ENCODE results near the gene ATF7IP.
"Not testable (repeated sequence)": the region's sequence is repeated elsewhere in the genome, so short reads cannot be mapped to it uniquely, and the experiment has no call there.

The ATF7IP gene, protein sequence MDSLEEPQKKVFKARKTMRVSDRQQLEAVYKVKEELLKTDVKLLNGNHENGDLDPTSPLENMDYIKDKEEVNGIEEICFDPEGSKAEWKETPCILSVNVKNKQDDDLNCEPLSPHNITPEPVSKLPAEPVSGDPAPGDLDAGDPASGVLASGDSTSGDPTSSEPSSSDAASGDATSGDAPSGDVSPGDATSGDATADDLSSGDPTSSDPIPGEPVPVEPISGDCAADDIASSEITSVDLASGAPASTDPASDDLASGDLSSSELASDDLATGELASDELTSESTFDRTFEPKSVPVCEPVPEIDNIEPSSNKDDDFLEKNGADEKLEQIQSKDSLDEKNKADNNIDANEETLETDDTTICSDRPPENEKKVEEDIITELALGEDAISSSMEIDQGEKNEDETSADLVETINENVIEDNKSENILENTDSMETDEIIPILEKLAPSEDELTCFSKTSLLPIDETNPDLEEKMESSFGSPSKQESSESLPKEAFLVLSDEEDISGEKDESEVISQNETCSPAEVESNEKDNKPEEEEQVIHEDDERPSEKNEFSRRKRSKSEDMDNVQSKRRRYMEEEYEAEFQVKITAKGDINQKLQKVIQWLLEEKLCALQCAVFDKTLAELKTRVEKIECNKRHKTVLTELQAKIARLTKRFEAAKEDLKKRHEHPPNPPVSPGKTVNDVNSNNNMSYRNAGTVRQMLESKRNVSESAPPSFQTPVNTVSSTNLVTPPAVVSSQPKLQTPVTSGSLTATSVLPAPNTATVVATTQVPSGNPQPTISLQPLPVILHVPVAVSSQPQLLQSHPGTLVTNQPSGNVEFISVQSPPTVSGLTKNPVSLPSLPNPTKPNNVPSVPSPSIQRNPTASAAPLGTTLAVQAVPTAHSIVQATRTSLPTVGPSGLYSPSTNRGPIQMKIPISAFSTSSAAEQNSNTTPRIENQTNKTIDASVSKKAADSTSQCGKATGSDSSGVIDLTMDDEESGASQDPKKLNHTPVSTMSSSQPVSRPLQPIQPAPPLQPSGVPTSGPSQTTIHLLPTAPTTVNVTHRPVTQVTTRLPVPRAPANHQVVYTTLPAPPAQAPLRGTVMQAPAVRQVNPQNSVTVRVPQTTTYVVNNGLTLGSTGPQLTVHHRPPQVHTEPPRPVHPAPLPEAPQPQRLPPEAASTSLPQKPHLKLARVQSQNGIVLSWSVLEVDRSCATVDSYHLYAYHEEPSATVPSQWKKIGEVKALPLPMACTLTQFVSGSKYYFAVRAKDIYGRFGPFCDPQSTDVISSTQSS

DNA sequence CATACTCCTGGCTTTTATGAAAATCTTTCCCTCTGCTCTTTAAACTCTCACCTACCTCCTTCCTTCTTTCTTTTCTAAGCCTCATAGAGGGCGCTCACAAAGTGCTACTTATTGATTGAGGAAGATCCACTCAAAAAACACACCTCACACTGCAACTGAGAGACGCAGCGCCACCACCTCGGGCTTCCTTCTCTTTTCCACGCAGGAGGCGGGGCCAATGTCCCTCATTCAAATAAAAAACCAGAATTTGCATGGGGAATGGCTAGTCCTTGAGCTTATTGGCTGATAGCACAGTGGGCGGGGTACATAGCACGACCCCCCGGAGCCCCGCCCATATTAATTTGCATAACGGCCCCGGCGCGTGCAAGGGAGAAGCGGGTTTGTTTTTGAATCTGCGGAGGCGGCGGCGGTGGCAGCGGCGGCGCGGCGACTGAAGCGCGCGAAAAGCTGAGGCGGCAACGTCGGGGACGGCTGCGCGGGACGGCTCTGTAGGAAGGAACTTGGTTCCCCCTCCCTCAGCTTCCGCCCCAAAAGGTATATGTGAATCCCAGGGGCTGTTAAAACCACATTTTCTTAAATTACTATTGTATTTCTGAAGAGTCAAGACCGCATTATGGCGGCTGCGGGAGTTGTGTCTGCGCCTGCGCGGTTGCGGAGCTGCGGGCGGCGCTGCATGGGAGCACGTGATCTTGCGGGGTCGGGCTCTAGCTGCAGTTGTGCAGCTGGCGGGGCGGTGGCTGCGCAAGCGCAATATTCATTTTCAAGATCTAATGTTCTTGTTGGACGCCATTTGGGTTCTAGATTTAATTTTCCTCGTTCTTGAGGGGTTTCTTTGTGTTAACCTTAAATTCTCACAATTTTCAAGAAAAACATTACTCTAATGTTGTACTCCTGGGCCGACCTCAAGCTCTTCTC lies at the start of gene ATF7IP:
Gene ATF7IP (plus strand): TSS at position 389 of the 915 bp plus-strand sequence. CDS start 58,234 bp downstream, outside the sequence.
- Histone ChIP-seq H3K4me3 (ENCODE audit: low read length) (peak within 1 kb of the TSS; percentile 77), H3K9me3 (ENCODE audit: low read length) (no peaks in the 10 kb centered on the region), H3K36me3 (ENCODE audit: insufficient read depth, low read length) (no peaks in the 10 kb centered on the region), H3K27me3 (ENCODE audit: insufficient read depth, low read length) (no peaks in the 10 kb centered on the region), H2AFZ (ENCODE audit: low read depth, low read length) (peak within 1 kb of the TSS; percentile 27), H3K4me1 (ENCODE audit: insufficient read depth, low read length) (peaks cover 3% of the 10 kb centered on the region)

DNA sequence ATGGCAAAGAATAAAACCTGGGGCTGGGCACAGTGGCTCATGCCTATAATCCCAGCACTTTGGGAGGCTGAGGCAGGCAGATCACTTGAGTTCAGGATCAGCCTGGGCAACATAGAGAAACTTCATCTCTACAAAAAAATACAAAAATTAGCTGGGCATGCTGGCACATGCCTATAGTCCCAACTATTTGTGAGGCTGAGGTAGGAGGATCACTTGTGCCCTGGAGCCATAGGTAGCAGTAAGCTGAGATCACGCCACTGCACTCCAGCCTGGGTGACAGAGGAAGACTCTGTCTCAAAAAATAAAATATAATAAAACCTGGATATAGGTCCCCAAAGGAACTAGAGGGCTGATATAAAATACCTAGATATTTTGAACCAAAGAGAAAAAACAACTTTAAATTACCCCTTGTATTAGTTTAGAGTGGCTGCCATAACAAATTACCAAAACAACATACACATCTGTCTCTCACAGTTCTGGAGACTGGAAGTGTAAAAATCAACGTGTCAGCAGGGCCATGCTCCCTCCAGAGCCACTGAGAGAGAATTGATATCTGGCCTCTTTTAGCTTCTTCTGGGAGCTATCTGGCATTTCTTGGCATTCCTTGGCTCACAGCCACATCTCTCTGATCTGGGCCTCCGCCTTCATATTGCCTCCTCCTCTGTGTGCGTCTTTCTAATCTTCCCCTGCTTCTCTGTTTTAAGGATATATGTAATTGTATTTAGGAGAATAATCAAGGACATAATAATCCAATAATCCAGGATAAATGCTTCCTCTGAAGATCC lies 47.9 kb upstream of the ATF7IP start:
- H3K36me3 ChIP-seq (ENCODE audit: insufficient read depth, low read length): no peaks in the 10 kb centered on the region
- no peak overlapping the region for H2AFZ ChIP-seq (ENCODE audit: low read depth, low read length)
- H3K4me1 ChIP-seq (ENCODE audit: insufficient read depth, low read length): no peaks in the 10 kb centered on the region
- H3K27me3 ChIP-seq (ENCODE audit: insufficient read depth, low read length): no peaks in the 10 kb centered on the region
- H3K4me3 ChIP-seq (ENCODE audit: low read length): no peak overlapping the region
- no peaks in the 10 kb centered on the region for H3K9me3 ChIP-seq (ENCODE audit: low read length)

DNA sequence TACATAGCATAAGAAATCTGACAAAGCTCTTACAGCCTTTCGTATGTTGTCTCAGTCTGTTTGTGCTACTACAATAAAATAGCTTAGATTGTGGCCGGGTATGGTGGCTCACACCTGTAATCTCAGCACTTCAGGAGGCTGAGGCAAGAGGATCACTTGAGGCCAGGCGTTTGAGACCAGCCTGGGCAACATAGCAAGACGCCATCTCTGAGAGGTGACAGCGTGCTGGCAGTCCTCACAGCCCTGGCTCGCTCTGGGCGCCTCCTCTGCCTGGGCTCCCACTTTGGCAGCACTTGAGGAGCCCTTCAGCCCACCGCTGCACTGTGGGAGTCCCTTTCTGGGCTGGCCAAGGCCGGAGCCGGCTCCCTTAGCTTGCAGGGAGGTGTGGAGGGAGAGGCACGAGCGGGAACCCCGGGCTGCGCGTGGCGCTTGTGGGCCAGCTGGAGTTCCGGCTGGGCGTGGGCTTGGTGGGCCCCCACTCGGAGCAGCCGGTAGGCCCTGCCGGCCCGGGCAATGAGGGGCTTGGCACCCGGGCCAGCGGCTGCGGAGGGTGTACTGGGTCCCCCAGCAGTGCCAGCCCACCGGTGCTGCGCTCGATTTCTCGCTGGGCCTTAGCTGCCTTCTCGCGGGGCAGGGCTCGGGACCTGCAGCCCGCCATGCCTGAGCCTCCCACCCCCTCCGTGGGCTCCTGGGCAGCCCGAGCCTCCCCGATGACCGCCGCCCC lies 45.6 kb upstream of the ATF7IP start:
- not testable (repeated sequence) for H3K9me3 ChIP-seq (ENCODE audit: low read length); H3K4me3 ChIP-seq (ENCODE audit: low read length); H3K27me3 ChIP-seq (ENCODE audit: insufficient read depth, low read length); H3K4me1 ChIP-seq (ENCODE audit: insufficient read depth, low read length); H2AFZ ChIP-seq (ENCODE audit: low read depth, low read length); H3K36me3 ChIP-seq (ENCODE audit: insufficient read depth, low read length)

- Histone ChIP-seq H3K4me3 (ENCODE audit: low read length) (no peak overlapping the region), H3K36me3 (ENCODE audit: insufficient read depth, low read length) (no peaks in the 10 kb centered on the region), H3K9me3 (ENCODE audit: low read length) (no peaks in the 10 kb centered on the region), H3K27me3 (ENCODE audit: insufficient read depth, low read length) (no peaks in the 10 kb centered on the region), H2AFZ (ENCODE audit: low read depth, low read length) (no peak overlapping the region), H3K4me1 (ENCODE audit: insufficient read depth, low read length) (no peaks in the 10 kb centered on the region)
Measured at GRCh38 chr12:14322403-14322802, 43.1 kb upstream of the ATF7IP start.

DNA sequence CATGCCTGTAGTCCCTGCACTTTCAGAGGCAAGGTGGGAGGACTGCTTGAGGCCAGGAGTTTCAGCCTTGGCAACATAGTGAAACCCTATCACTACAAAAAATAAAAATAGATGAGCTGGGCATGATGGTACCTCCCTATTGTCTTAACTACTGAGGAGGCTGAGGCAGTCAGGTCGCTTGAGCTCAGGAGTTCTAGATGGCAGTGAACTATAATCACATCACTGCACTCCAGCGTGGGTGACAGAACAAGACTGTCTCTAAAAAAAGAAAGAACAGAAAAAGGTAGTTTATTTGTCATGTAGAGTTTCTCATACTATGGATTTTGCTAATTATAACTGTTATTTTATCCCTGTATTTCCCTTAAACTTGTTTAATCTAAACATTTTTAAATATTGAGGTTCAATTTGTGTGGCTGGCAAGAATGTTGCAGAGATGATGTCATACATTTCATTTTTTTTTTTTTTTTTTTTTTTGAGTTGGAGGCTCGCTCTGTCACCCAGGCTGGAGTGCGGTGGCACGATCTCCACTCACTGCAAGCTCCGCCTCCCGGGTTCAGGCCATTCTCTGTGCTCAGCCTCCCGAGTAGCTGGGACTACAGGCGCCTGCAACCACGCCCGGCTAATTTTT lies 39.7 kb upstream of the ATF7IP start:
- Histone ChIP-seq H3K4me3 (ENCODE audit: low read length) (no peak overlapping the region), H3K27me3 (ENCODE audit: insufficient read depth, low read length) (no peaks in the 10 kb centered on the region), H2AFZ (ENCODE audit: low read depth, low read length) (no peak overlapping the region), H3K9me3 (ENCODE audit: low read length) (no peaks in the 10 kb centered on the region), H3K36me3 (ENCODE audit: insufficient read depth, low read length) (no peaks in the 10 kb centered on the region), H3K4me1 (ENCODE audit: insufficient read depth, low read length) (no peaks in the 10 kb centered on the region)

DNA sequence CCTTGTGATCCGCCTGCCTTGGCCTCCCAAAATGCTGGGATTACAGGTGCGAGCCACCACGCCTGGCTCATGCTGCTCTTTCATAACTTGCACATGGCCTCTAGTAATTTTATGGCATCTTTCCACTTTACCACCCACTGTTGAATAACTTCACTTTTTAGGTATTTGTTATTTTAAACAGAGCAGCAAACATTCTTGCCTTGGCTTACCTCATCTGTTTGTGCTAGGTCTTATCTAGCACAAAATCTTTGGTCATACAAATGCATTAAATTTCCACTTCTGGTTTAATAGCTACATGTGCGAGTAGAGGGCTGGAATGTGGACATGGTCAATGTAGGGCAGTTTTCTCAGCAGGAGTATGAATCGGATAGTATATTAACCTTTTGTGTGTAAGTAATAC lies 38.8 kb upstream of the ATF7IP start:
- H3K4me3 ChIP-seq (ENCODE audit: low read length): no peak overlapping the region
- H2AFZ ChIP-seq (ENCODE audit: low read depth, low read length): no peak overlapping the region
- H3K4me1 ChIP-seq (ENCODE audit: insufficient read depth, low read length): no peaks in the 10 kb centered on the region
- no peaks in the 10 kb centered on the region for H3K27me3 ChIP-seq (ENCODE audit: insufficient read depth, low read length)
- no peaks in the 10 kb centered on the region for H3K36me3 ChIP-seq (ENCODE audit: insufficient read depth, low read length)
- no peaks in the 10 kb centered on the region for H3K9me3 ChIP-seq (ENCODE audit: low read length)

- no peaks in the 10 kb centered on the region for H3K4me1 ChIP-seq (ENCODE audit: insufficient read depth, low read length)
- no peaks in the 10 kb centered on the region for H3K9me3 ChIP-seq (ENCODE audit: low read length)
Measured at GRCh38 chr12:14327711-14328110, 37.8 kb upstream of the ATF7IP start.

DNA sequence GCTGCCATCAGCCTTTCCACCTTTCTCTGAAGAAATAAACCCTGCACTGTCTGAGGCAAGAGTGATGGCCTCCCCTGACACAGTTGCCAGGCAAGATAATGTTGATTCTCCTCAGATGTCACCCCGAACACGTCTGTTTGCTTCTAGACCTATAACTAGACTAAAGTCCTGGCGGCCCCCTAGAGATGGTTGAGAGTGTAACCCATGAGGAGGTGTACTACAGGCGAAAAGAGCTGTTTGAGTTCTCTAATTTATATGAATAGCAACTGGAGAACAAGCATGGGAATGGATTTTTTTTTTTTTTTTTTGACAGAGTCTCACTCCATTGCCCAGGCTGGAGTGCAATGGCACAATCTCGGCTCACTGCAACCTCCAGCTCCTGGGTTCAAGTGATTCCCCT lies 33.0 kb upstream of the ATF7IP start:
- no peak overlapping the region for H3K4me3 ChIP-seq (ENCODE audit: low read length)
- no peaks in the 10 kb centered on the region for H3K4me1 ChIP-seq (ENCODE audit: insufficient read depth, low read length)
- H3K27me3 ChIP-seq (ENCODE audit: insufficient read depth, low read length): no peaks in the 10 kb centered on the region
- H3K36me3 ChIP-seq (ENCODE audit: insufficient read depth, low read length): no peaks in the 10 kb centered on the region
- H2AFZ ChIP-seq (ENCODE audit: low read depth, low read length): no peak overlapping the region
- no peaks in the 10 kb centered on the region for H3K9me3 ChIP-seq (ENCODE audit: low read length)

More at GRCh38 chr12:14327711-14328110, 37.8 kb upstream of the ATF7IP start:
- Histone ChIP-seq H2AFZ (ENCODE audit: low read depth, low read length) (no peak overlapping the region), H3K4me3 (ENCODE audit: low read length) (no peak overlapping the region), H3K27me3 (ENCODE audit: insufficient read depth, low read length) (no peaks in the 10 kb centered on the region), H3K36me3 (ENCODE audit: insufficient read depth, low read length) (no peaks in the 10 kb centered on the region)

GRCh38 chr12:14340371-14340770 lies 25.1 kb upstream of the ATF7IP start:
- Histone ChIP-seq H2AFZ (ENCODE audit: low read depth, low read length) (no peak overlapping the region), H3K9me3 (ENCODE audit: low read length) (no peaks in the 10 kb centered on the region), H3K4me1 (ENCODE audit: insufficient read depth, low read length) (no peaks in the 10 kb centered on the region), H3K36me3 (ENCODE audit: insufficient read depth, low read length) (no peaks in the 10 kb centered on the region), H3K27me3 (ENCODE audit: insufficient read depth, low read length) (no peaks in the 10 kb centered on the region), H3K4me3 (ENCODE audit: low read length) (no peak overlapping the region)

- not testable (repeated sequence) for H2AFZ ChIP-seq (ENCODE audit: low read depth, low read length); H3K4me3 ChIP-seq (ENCODE audit: low read length); H3K27me3 ChIP-seq (ENCODE audit: insufficient read depth, low read length); H3K36me3 ChIP-seq (ENCODE audit: insufficient read depth, low read length); H3K9me3 ChIP-seq (ENCODE audit: low read length); H3K4me1 ChIP-seq (ENCODE audit: insufficient read depth, low read length)
Measured at GRCh38 chr12:14351524-14351923, 14.0 kb upstream of the ATF7IP start.

- not testable (repeated sequence) for H3K9me3 ChIP-seq (ENCODE audit: low read length); H3K36me3 ChIP-seq (ENCODE audit: insufficient read depth, low read length); H3K4me1 ChIP-seq (ENCODE audit: insufficient read depth, low read length); H2AFZ ChIP-seq (ENCODE audit: low read depth, low read length); H3K27me3 ChIP-seq (ENCODE audit: insufficient read depth, low read length); H3K4me3 ChIP-seq (ENCODE audit: low read length)
Measured at GRCh38 chr12:14352066-14352465, 13.4 kb upstream of the ATF7IP start.

Measured in neuron (in vitro differentiated cells).